Sigmoid colon (tissue), 7 donors: ENCODE data around the gene TSPAN9. TPM values are rescaled to one million over a fixed set of nuclear protein-coding genes. Genes with fewer than 3 reads are reported as not detected.

Source experiments
- DNase-seq: peaks from one replicate; pipeline ENCODE4 v3.0.0-alpha.2; 2019
- H3K27ac ChIP-seq, 4 donors: fragments of 200-600 bp; sonication (generic); one replicate each; pipeline ENCODE4 v1.5.1; 2016 to 2019; ENCODE audit warnings: mild to moderate bottlenecking in 1 of 4
- H3K27me3 ChIP-seq, 3 donors: fragments of 200-600 bp; sonication (generic); one replicate each; pipeline ENCODE4 v1.5.1; 2019; ENCODE audit warnings: mild to moderate bottlenecking in 1 of 3
- H3K36me3 ChIP-seq, 4 donors: fragments of 200-600 bp; sonication (generic); one replicate each; pipeline ENCODE4 v1.5.1; 2016 to 2019
- H3K4me1 ChIP-seq, 4 donors: fragments of 200-600 bp; sonication (generic); one replicate each; pipeline ENCODE4 v1.5.1; 2017 to 2019
- H3K4me3 ChIP-seq, 4 donors: fragments of 200-600 bp; sonication (generic); one replicate each; pipeline ENCODE4 v1.5.1; 2017 to 2019; ENCODE audit warnings: mild to moderate bottlenecking in 2 of 4, moderate library complexity in 1 of 4
- H3K9me3 ChIP-seq, 4 donors: fragments of 200-600 bp in 3 of 4; sonication (generic) in 3 of 4; one replicate each; pipeline versions ENCODE4 v1.5.1 to v1.6.1; 2013 to 2019
- EP300 ChIP-seq, 4 donors: sonication (generic); formaldehyde crosslinking; IDR thresholded peaks; one replicate each; pipeline ENCODE4 v1.6.1; 2017; ENCODE audit warnings: antibody characterized with exemption in 4 of 4
- POLR2A ChIP-seq, 2 donors: fragments of 450-650 bp; IDR thresholded peaks; one replicate each; pipeline ENCODE4 v1.6.1; 2016; ENCODE audit warnings: antibody characterized with exemption in 2 of 2, mild to moderate bottlenecking in 2 of 2, moderate library complexity in 2 of 2
- POLR2AphosphoS5 ChIP-seq, 4 donors: sonication (generic); formaldehyde crosslinking; IDR thresholded peaks; one replicate each; pipeline ENCODE4 v1.6.1; 2017; ENCODE audit warnings: antibody characterized with exemption in 4 of 4
- WGBS, 2 donors: extraction: QIAGEN DNeasy Blood & Tissue Kit; methylation state at CpG; one replicate each; pipeline ENCODE4 v1.1.7; 2013; 5-methylcytosine and 5-hydroxymethylcytosine counted together
- intact Hi-C: fragments of 100-400 bp; cut with DNase I; formaldehyde crosslinking; loops from one replicate; pipeline ENCODE4 v1.15.1; 2023
- polyA plus RNA-seq, 3 donors: library from polyadenylated mRNA; stranded (reverse); fragments of 200-250 nt; gene quantifications; one replicate each; pipeline ENCODE4 v1.2.3, GENCODE V29; 2013
- total RNA-seq, 4 donors: library from RNA; depleted of rRNA; stranded (reverse); fragments of >200 nt; gene quantifications; one replicate each; pipeline ENCODE4 v1.1.0, GENCODE V29; 2016
- TF ChIP-seq, protein P1 (sequence below), 4 experiments: fragments of 450-650 bp in 3 of 4; fragments of 200-600 bp in 1 of 4; IDR thresholded peaks; one replicate each; pipeline ENCODE4 v1.5.1; 2016 to 2019; ENCODE audit warnings: antibody characterized with exemption in 4 of 4, mild to moderate bottlenecking in 3 of 4, moderate library complexity in 2 of 4
- donor health status: healthy with polysubstance abuse.
- donor health status: Bipolar disorder and iron deficiency.
- donor health status: healthy.

Gene TSPAN9
- total and polyA plus RNA-seq, 7 donors = 0.92 to 28.0 (median 18.2) TPM

DNA sequence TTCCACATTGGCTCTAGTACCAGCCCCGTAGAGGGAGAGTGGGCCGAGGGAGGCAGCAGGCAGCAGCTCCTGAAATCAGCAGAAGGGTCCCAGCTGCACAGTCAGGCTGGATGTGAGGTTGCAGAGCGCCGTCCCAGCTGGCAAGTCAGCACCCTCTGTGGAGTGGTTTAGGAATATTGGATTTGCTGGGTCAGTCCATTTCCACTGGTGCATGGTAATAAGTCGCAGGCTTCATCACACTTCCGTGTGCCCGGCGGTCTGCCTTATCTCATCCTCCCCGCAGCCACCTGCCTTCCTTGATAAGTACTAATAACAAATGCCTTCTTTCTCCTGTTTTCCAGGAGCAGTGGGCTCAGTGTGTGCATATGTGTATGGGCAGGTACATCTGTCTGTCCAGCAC is 112.9 kb downstream of the TSPAN9 start:
- no peak overlapping the region for H3K27ac ChIP-seq
- H3K4me3 ChIP-seq = no peak overlapping the region
- 49 to 71% methylated on average over 9 of the region's 9 CpGs for WGBS, 2 donors
- intact Hi-C loops = no loop called here
- H3K36me3 ChIP-seq = no peaks in the 10 kb centered on the region
- no peaks in the 10 kb centered on the region for H3K4me1 ChIP-seq
- DNase-seq = no peak
- TF ChIP-seq POLR2AphosphoS5 (IDR thresholded peaks at IDR 0.05) (no peak), EP300 (IDR thresholded peaks at IDR 0.05) (no peak), POLR2A (IDR thresholded peaks at IDR 0.05) (no peak)
- TF ChIP-seq, protein P1, sequence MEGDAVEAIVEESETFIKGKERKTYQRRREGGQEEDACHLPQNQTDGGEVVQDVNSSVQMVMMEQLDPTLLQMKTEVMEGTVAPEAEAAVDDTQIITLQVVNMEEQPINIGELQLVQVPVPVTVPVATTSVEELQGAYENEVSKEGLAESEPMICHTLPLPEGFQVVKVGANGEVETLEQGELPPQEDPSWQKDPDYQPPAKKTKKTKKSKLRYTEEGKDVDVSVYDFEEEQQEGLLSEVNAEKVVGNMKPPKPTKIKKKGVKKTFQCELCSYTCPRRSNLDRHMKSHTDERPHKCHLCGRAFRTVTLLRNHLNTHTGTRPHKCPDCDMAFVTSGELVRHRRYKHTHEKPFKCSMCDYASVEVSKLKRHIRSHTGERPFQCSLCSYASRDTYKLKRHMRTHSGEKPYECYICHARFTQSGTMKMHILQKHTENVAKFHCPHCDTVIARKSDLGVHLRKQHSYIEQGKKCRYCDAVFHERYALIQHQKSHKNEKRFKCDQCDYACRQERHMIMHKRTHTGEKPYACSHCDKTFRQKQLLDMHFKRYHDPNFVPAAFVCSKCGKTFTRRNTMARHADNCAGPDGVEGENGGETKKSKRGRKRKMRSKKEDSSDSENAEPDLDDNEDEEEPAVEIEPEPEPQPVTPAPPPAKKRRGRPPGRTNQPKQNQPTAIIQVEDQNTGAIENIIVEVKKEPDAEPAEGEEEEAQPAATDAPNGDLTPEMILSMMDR (IDR thresholded peaks at IDR 0.05) = no peak
- H3K9me3 ChIP-seq = no peaks in the 10 kb centered on the region
- no peaks in the 10 kb centered on the region for H3K27me3 ChIP-seq

DNA sequence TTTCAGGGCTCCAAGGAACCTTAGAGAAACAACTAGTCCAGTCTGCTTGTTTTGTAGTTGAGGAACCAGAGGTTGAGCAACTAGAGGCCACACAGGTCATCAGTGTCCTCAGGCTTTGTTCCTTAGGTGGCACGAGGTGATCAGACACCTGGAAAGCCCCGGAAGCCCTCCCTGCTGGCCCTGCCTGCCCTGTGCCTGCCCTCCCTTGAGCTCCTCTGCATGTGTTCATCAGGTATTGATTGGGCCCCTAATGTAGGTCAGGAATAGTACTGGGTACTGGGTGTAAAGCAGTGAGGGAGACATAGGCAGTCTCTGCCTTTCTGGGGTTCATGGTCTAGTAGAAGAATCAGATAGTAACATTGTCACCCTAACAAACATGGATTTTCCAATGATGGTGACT is 114.3 kb downstream of the TSPAN9 start:
- DNase-seq = no peak
- 77 to 83% methylated on average over 2 of the region's 2 CpGs for WGBS, 2 donors
- no peaks in the 10 kb centered on the region for H3K4me1 ChIP-seq
- TF ChIP-seq, protein P1 (IDR thresholded peaks at IDR 0.05) = no peak
- TF ChIP-seq EP300 (IDR thresholded peaks at IDR 0.05) (no peak), POLR2A (IDR thresholded peaks at IDR 0.05) (no peak), POLR2AphosphoS5 (IDR thresholded peaks at IDR 0.05) (no peak)
- H3K27ac ChIP-seq = no peak overlapping the region
- H3K9me3 ChIP-seq = no peaks in the 10 kb centered on the region
- no peak overlapping the region for H3K4me3 ChIP-seq
- no peaks in the 10 kb centered on the region for H3K27me3 ChIP-seq
- intact Hi-C loops = no loop called here
- no peaks in the 10 kb centered on the region for H3K36me3 ChIP-seq

DNA sequence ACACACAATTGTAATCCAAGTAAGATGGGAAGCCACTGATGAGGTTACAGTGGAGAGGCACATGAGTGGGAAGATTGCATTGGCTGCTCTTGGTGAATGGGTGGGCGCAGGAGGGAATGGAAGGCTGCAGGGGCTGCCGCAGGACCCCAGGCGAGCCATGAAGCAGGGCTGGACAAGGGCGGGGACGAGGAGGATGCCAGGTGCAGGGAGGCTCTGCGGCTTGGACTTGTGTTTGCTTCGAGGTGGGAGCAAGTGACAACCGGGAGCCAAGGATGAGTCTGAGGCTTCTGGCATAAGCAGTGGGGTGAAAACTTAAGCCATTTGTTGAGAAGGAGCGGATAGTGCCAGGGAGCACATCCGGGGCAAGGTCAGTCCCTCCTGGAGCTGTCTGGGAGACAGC is 115.0 kb downstream of the TSPAN9 start:
- Histone ChIP-seq H3K27me3 (no peaks in the 10 kb centered on the region), H3K4me1 (no peaks in the 10 kb centered on the region), H3K9me3 (no peaks in the 10 kb centered on the region), H3K36me3 (no peaks in the 10 kb centered on the region), H3K4me3 (no peak overlapping the region), H3K27ac (no peak overlapping the region)
- TF ChIP-seq POLR2A (IDR thresholded peaks at IDR 0.05) (no peak), EP300 (IDR thresholded peaks at IDR 0.05) (no peak)
- TF ChIP-seq, protein P1 (IDR thresholded peaks at IDR 0.05) = no peak
- WGBS, 2 donors = 88 to 92% methylated on average over 10 of the region's 10 CpGs
- DNase-seq = no peak
- intact Hi-C loops = no loop called here

DNA sequence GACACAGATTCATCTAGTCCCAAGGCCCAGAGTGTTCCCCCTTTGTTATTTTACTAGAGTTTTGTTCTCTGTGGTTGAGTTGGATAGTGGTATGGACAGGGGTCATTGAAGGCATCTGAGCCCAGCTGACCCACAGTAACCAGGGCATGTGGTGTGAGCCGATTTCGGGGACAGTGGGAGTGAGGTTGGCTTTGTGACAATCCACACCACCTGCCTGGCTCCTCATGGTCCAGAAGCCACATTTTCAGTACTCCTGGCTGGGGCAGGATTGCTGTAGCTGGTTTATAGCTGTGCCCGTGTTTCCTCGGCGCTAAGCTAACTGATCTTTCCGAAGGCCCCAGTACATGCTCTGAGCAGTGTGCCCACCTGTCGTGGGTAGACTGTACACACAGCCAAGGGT is 116.0 kb downstream of the TSPAN9 start:
- TF ChIP-seq, protein P1 (IDR thresholded peaks at IDR 0.05) = no peak
- no peak for TF ChIP-seq POLR2AphosphoS5 (IDR thresholded peaks at IDR 0.05)
- TF ChIP-seq EP300 (IDR thresholded peaks at IDR 0.05) = no peak
- no peak for TF ChIP-seq POLR2A (IDR thresholded peaks at IDR 0.05)
- no peaks in the 10 kb centered on the region for H3K27me3 ChIP-seq
- intact Hi-C loops = no loop called here

DNA sequence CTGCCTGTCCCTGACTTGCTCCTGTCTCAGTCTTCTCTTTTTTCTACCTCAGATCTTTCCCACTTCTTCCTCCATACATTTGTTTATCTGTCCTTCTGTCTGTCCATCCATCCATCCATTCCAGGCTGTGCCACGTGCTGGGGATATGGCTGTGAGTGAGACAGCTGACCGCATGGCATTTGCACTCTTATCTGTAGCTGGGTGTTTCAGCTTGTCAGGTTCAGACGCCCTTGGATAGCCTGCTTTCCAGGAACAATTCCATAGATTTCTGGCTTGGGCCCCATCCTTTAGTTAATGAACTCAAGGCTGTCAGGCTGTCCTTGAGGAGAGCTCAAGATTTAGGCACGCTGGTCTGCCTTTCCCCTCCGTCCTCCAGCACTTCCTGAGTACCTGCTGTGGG is 116.6 kb downstream of the TSPAN9 start:
- H3K27ac ChIP-seq = no peak overlapping the region
- intact Hi-C loops = no loop called here
- no peak overlapping the region for H3K4me3 ChIP-seq
- H3K4me1 ChIP-seq = peaks cover 0 to under 1% (median under 1%) of the 10 kb centered on the region in 4 donors
- no peaks in the 10 kb centered on the region for H3K27me3 ChIP-seq
- H3K36me3 ChIP-seq = no peaks in the 10 kb centered on the region
- TF ChIP-seq, protein P1 (IDR thresholded peaks at IDR 0.05) = no peak
- TF ChIP-seq POLR2AphosphoS5 (IDR thresholded peaks at IDR 0.05) (no peak), POLR2A (IDR thresholded peaks at IDR 0.05) (no peak), EP300 (IDR thresholded peaks at IDR 0.05) (no peak)
- no peaks in the 10 kb centered on the region for H3K9me3 ChIP-seq
- DNase-seq = no peak
- WGBS, 2 donors = 70 to 82% methylated on average over 5 of the region's 5 CpGs

More for the DNA sequence above, 116.0 kb downstream of the TSPAN9 start:
- H3K27ac ChIP-seq = no peak overlapping the region
- WGBS, 2 donors = 88 to 91% methylated on average over 7 of the region's 7 CpGs
- no peaks in the 10 kb centered on the region for H3K36me3 ChIP-seq
- no peaks in the 10 kb centered on the region for H3K9me3 ChIP-seq
- DNase-seq = no peak
- H3K4me3 ChIP-seq = no peak overlapping the region
- no peaks in the 10 kb centered on the region for H3K4me1 ChIP-seq
